Tibial nerve (tissue), 4 donors: ENCODE results near the gene SIGLEC9.

ENCODE experiments used
- EP300 ChIP-seq, 2 donors: sonication (generic); formaldehyde crosslinking; IDR thresholded peaks; one replicate each; pipeline ENCODE4 v1.6.1; 2017; ENCODE audit warnings: antibody characterized with exemption in 2 of 2, mild to moderate bottlenecking in 1 of 2
- POLR2A ChIP-seq, 2 donors: fragments of 450-650 bp; IDR thresholded peaks; one replicate each; pipeline ENCODE4 v1.6.1; 2017; ENCODE audit warnings: antibody characterized with exemption in 2 of 2, mild to moderate bottlenecking in 2 of 2, moderate library complexity in 2 of 2
- TF ChIP-seq, protein P1 (sequence below), 5 experiments: fragments of 200-600 bp in 3 of 5; fragments of 450-650 bp in 2 of 5; sonication (generic) in 3 of 5; IDR thresholded peaks; one replicate each; pipeline ENCODE4 v1.5.1; 2016 to 2019; ENCODE audit warnings: antibody characterized with exemption in 5 of 5, mild to moderate bottlenecking in 3 of 5, moderate library complexity in 2 of 5

DNA sequence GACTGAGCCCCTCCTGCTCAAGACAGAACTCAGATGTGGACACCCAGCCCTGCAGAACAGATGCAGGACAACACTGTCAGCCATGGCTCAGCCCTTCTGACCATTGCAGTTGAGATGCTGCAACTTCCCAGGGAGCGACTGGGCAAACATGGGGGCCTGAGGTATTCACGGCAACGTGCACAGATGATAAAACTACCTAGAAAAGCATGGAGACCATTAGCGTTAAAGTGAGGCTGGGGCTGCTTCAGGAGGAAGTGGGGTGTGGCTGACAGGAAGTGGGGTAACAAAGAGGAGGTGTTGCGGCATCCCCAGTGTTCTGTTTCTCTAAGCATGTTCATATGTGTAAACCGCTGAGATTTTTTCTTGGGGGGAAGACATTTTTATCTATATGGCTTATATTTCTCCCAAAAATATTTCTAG, 1.3 kb upstream of the SIGLEC9 start:
- TF ChIP-seq, protein P1, sequence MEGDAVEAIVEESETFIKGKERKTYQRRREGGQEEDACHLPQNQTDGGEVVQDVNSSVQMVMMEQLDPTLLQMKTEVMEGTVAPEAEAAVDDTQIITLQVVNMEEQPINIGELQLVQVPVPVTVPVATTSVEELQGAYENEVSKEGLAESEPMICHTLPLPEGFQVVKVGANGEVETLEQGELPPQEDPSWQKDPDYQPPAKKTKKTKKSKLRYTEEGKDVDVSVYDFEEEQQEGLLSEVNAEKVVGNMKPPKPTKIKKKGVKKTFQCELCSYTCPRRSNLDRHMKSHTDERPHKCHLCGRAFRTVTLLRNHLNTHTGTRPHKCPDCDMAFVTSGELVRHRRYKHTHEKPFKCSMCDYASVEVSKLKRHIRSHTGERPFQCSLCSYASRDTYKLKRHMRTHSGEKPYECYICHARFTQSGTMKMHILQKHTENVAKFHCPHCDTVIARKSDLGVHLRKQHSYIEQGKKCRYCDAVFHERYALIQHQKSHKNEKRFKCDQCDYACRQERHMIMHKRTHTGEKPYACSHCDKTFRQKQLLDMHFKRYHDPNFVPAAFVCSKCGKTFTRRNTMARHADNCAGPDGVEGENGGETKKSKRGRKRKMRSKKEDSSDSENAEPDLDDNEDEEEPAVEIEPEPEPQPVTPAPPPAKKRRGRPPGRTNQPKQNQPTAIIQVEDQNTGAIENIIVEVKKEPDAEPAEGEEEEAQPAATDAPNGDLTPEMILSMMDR (IDR thresholded peaks at IDR 0.05), result no peak
- TF ChIP-seq POLR2A (IDR thresholded peaks at IDR 0.05), result no peak
- TF ChIP-seq EP300 (IDR thresholded peaks at IDR 0.05), result no peak
